Lower lobe of right lung (tissue), 2 donors: ENCODE data around the gene RASSF3. TPM values are rescaled to one million over a fixed set of nuclear protein-coding genes. Genes with fewer than 3 reads are reported as not detected.
A peak's percentile ranks its signal among the peaks of the same experiment; 100 is the strongest.

Experiments
- ATAC-seq, 2 donors: fragments of 200-7000 bp; cut with Tn5 transposase; one replicate each; pipeline ENCODE4 v1.9.1; 2020 to 2022; ENCODE audit warnings: mild to moderate bottlenecking in 2 of 2, moderate library complexity in 2 of 2
- DNase-seq: peaks from one replicate; pipeline ENCODE4 v3.0.0-alpha.2; 2020
- H3K27ac ChIP-seq: fragments of 200-600 bp; one replicate; pipeline ENCODE4 v1.8.0; 2022
- H3K27me3 ChIP-seq: fragments of 200-600 bp; one replicate; pipeline ENCODE4 v1.8.0; 2022; ENCODE audit warnings: low read depth
- H3K36me3 ChIP-seq: fragments of 200-600 bp; one replicate; pipeline ENCODE4 v1.8.0; 2022; ENCODE audit warnings: mild to moderate bottlenecking
- H3K4me1 ChIP-seq: fragments of 200-600 bp; one replicate; pipeline ENCODE4 v1.8.0; 2022
- H3K4me3 ChIP-seq: fragments of 200-600 bp; one replicate; pipeline ENCODE4 v1.8.0; 2022; ENCODE audit warnings: mild to moderate bottlenecking
- H3K9me3 ChIP-seq: fragments of 200-600 bp; one replicate; pipeline ENCODE4 v1.8.0; 2022
- intact Hi-C: fragments of 100-400 bp; cut with DNase I; formaldehyde crosslinking; loops from one replicate; pipeline ENCODE4 v1.11.0; 2022
- total RNA-seq: library from RNA; stranded (reverse); fragmentation: NEBNext Ultra II Directional; extraction: Animal tissue kit (Norgen Biotek cat#: 25700); gene quantifications from one replicate; pipeline ENCODE4 v1.2.1, GENCODE V29; 2021
- TF ChIP-seq, protein P1 (sequence below): fragments of 200-600 bp; IDR thresholded peaks from one replicate; pipeline ENCODE4 v1.8.0; 2022; ENCODE audit warnings: antibody characterized with exemption, mild to moderate bottlenecking
- donor health status: DM: no; HTN: yes; CAD: no; lungs with severe emphysema.

Gene RASSF3
- total RNA-seq, 1 donor from 2014 or later: 82.7 TPM

DNA sequence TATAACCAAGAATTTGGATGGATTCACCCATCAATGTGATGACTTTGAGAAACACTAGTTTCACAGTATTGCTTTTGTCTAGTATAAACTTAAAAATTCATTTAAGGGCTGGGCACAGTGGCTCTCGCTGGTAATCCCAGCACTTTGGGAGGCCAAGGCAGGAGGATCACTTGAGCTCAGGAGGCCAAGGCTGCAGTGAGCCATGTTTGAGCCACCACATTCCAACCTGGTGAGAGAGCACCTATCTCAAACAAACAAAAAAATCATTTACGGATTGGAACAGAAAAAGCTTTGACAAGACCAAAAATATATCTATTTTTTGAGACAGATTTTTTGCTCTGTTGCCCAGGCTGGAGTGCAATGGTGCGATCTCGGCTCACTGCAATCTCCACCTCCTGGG lies 121.4 kb downstream of the RASSF3 start:
- H3K4me3 ChIP-seq: no peak overlapping the region
- no peak overlapping the region for H3K27ac ChIP-seq
- intact Hi-C loops: no loop called here
- H3K27me3 ChIP-seq: no peaks in the 10 kb centered on the region
- H3K4me1 ChIP-seq: peaks cover 17% of the 10 kb centered on the region
- no peak for DNase-seq
- ATAC-seq: no peak
- no peaks in the 10 kb centered on the region for H3K9me3 ChIP-seq
- TF ChIP-seq, protein P1, sequence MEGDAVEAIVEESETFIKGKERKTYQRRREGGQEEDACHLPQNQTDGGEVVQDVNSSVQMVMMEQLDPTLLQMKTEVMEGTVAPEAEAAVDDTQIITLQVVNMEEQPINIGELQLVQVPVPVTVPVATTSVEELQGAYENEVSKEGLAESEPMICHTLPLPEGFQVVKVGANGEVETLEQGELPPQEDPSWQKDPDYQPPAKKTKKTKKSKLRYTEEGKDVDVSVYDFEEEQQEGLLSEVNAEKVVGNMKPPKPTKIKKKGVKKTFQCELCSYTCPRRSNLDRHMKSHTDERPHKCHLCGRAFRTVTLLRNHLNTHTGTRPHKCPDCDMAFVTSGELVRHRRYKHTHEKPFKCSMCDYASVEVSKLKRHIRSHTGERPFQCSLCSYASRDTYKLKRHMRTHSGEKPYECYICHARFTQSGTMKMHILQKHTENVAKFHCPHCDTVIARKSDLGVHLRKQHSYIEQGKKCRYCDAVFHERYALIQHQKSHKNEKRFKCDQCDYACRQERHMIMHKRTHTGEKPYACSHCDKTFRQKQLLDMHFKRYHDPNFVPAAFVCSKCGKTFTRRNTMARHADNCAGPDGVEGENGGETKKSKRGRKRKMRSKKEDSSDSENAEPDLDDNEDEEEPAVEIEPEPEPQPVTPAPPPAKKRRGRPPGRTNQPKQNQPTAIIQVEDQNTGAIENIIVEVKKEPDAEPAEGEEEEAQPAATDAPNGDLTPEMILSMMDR: no peak
- peaks cover 62% of the 10 kb centered on the region for H3K36me3 ChIP-seq

DNA sequence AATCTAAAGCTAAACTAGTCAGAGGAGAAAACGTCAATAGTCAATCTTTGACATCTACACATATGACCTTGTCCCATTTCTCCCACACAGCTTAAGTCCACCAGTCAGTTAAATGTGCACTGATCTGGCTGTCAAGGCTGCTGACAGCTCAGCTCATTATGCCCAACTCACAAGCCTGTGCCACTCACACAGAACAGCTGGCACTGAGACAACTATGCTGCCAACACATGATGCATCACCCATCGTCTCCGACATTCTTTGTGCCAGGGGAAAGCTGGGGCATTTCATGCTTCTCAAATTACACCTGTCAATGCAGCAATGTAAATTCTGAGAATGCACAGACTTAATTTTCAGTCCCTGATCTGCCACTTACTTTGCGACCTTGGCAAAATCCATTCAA lies 123.6 kb downstream of the RASSF3 start:
- TF ChIP-seq, protein P1: no peak
- Histone ChIP-seq H3K27ac (no peak overlapping the region), H3K4me1 (peaks cover 17% of the 10 kb centered on the region), H3K27me3 (no peaks in the 10 kb centered on the region), H3K36me3 (peaks cover 65% of the 10 kb centered on the region), H3K9me3 (no peaks in the 10 kb centered on the region), H3K4me3 (no peak overlapping the region)
- peak in 1 of 2 donors; percentile 45 for ATAC-seq
- intact Hi-C loops: no loop called here
- no peak for DNase-seq

DNA sequence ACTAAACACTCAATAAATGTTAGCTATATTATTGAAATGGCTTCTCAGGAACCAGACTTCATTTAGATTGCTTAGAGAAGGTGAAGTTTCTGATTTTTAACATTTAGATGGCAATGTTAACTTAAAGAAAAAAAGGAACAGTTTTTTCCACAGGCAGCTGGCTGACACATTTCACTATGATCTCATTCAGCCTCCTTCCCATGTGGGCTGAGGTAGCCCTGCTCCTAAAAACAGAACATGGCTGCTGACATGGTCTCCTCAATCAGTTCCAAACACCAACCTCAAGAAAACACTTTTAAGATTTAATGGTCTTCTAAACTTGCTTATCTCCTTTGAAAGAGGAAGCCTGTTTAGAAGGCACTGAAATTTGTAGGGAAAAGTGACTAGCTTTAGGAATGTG lies 125.1 kb downstream of the RASSF3 start:
- DNase-seq (no peak), ATAC-seq (no peak)
- peaks cover 80% of the 10 kb centered on the region for H3K36me3 ChIP-seq
- no peaks in the 10 kb centered on the region for H3K27me3 ChIP-seq
- H3K4me1 ChIP-seq: peaks cover 7% of the 10 kb centered on the region
- H3K4me3 ChIP-seq: no peak overlapping the region
- intact Hi-C loops: no loop called here
- H3K9me3 ChIP-seq: no peaks in the 10 kb centered on the region
- no peak overlapping the region for H3K27ac ChIP-seq
- TF ChIP-seq, protein P1: no peak

DNA sequence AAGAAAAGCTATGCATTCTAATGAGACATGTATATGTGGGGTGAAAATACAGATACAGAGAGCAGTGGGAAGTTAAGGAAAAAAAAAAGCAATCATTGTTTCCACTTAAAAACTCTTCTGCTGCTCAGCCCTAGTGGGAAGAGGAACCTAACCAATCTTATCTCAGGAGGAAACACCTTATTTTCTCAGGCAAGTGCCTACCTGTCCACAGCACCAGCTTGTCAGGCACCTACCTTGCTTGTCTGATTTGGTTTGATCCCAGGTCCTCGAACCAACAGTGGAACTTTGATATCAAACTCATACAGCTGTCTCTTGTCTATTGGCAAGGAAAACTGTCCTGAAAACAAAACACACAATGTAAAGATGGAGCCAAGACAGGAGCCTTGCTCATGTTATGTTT lies 126.5 kb downstream of the RASSF3 start:
- H3K36me3 ChIP-seq: peaks cover 90% of the 10 kb centered on the region
- intact Hi-C loops: no loop called here
- no peaks in the 10 kb centered on the region for H3K27me3 ChIP-seq
- ATAC-seq: no peak
- H3K9me3 ChIP-seq: no peaks in the 10 kb centered on the region
- TF ChIP-seq, protein P1: no peak
- no peak overlapping the region for H3K4me3 ChIP-seq
- H3K4me1 ChIP-seq: no peaks in the 10 kb centered on the region
- H3K27ac ChIP-seq: no peak overlapping the region
- no peak for DNase-seq

DNA sequence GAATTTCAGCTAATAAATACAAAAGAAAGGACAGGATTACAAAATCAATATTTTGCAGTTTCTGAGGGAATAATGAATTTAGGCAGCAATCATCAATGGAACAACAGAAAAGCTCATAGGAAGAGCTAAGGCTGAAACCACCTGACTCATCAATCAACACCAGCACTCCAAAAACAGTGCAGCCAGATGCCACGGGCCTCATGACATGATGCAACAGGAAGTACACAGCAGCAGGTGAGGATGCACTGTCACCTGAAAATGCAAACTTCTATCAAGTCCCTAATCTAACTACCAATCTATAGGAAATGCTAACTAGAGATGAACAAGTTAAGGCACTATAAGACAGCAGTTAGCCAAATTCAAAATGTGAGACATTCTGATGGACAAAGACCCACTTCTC lies 127.2 kb downstream of the RASSF3 start:
- ATAC-seq (no peak), DNase-seq (no peak)
- no peak overlapping the region for H3K4me3 ChIP-seq
- no peaks in the 10 kb centered on the region for H3K9me3 ChIP-seq
- TF ChIP-seq, protein P1: no peak
- no peak overlapping the region for H3K27ac ChIP-seq
- intact Hi-C loops: no loop called here
- no peaks in the 10 kb centered on the region for H3K4me1 ChIP-seq
- no peaks in the 10 kb centered on the region for H3K27me3 ChIP-seq
- peaks cover 96% of the 10 kb centered on the region for H3K36me3 ChIP-seq

DNA sequence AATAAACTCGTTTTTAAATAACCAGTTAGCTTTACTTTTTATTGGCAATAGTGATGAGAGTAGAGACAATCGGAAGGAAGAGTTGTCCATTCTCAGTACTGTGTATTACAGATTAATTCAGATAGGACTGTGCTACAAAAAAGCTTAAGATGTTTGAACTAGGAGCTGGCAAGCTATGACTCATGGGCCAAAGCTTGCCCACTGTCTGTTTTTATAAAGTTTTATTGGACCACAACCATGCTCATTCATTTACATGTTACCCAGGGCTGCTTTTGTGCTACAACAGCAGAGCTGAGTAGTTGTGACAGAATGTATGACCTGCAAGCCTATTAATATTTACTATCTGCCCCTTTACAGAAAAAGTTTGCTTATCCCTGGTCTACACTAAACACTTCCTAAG lies 129.5 kb downstream of the RASSF3 start:
- TF ChIP-seq, protein P1: no peak
- no peak overlapping the region for H3K4me3 ChIP-seq
- DNase-seq: no peak
- H3K36me3 ChIP-seq: peaks cover 96% of the 10 kb centered on the region
- intact Hi-C loops: no loop called here
- H3K27me3 ChIP-seq: no peaks in the 10 kb centered on the region
- H3K27ac ChIP-seq: no peak overlapping the region
- peaks cover 3% of the 10 kb centered on the region for H3K4me1 ChIP-seq
- no peaks in the 10 kb centered on the region for H3K9me3 ChIP-seq
- no peak for ATAC-seq
